CD4-positive, alpha-beta T cell (primary cell): Measurements from ENCODE around the gene NAMPT. TPM values are rescaled to one million over a fixed set of nuclear protein-coding genes. Genes with fewer than 3 reads are reported as not detected.

ENCODE experiments used
- ATAC-seq: fragments of 200-7000 bp; cut with Tn5 transposase; one replicate; pipeline ENCODE4 v1.10.0; 2022; ENCODE audit warnings: mild to moderate bottlenecking; ENCODE audit not compliant: poor library complexity
- CTCF ChIA-PET: fragments of 350-600 bp; sonication (Branson Sonifier 250); formaldehyde crosslinking; loops from one replicate; lab custom pipeline; 2021; ENCODE audit warnings: antibody characterized with exemption, inconsistent platforms; lab: Charles Lee
- POLR2A ChIA-PET: fragments of 350-600 bp; sonication (Branson Sonifier 250); formaldehyde crosslinking; loops from one replicate; lab custom pipeline; 2021; ENCODE audit warnings: antibody characterized with exemption, inconsistent platforms; lab: Charles Lee
- DNase-seq, 14 experiments: peaks; one replicate each; pipeline ENCODE4 v3.0.0-alpha.2; 2013 to 2020; ENCODE audit warnings: mixed read lengths in 2 of 14
- H3K27ac ChIP-seq, 2 donors: one replicate each; pipeline versions ENCODE4 v1.5.1 to v1.7.0; 2013; ENCODE audit warnings: low read length in 2 of 2, low read depth in 1 of 2, mild to moderate bottlenecking in 1 of 2
- H3K27me3 ChIP-seq, 2 experiments: 1 replicate in 1 of 2; 2 replicates in 1 of 2; pipeline versions ENCODE4 v1.6.1 to v1.7.0; 2013; ENCODE audit warnings: low read length in 2 of 2, control low read depth in 1 of 2, mild to moderate bottlenecking in 1 of 2, moderate library complexity in 1 of 2; ENCODE audit not compliant: insufficient read depth in 2 of 2, control insufficient read depth in 1 of 2
- H3K36me3 ChIP-seq: one replicate; pipeline ENCODE4 v1.6.1; 2013; ENCODE audit warnings: low read length, control low read depth; ENCODE audit not compliant: insufficient read depth
- H3K4me1 ChIP-seq: one replicate; pipeline ENCODE4 v1.6.1; 2013; ENCODE audit warnings: low read length, control low read depth; ENCODE audit not compliant: insufficient read depth
- H3K4me3 ChIP-seq: one replicate; pipeline ENCODE4 v1.5.1; 2013; ENCODE audit warnings: mild to moderate bottlenecking, low read length, moderate library complexity
- H3K9me3 ChIP-seq, 2 experiments: 1 replicate in 1 of 2; 2 replicates in 1 of 2; pipeline versions ENCODE4 v1.6.1 to v1.7.0; 2013; ENCODE audit warnings: low read length in 2 of 2, mild to moderate bottlenecking in 2 of 2, control low read depth in 1 of 2, moderate library complexity in 1 of 2; ENCODE audit not compliant: control insufficient read depth in 1 of 2, insufficient read depth in 1 of 2
- H3K27ac Mint-ChIP-seq: one replicate; pipeline ENCODE4 v1.8.0; 2020; ENCODE audit warnings: mixed read lengths
- H3K27me3 Mint-ChIP-seq: one replicate; pipeline ENCODE4 v1.8.0; 2021; ENCODE audit warnings: mixed read lengths
- H3K36me3 Mint-ChIP-seq: one replicate; pipeline ENCODE4 v1.8.0; 2021; ENCODE audit warnings: low read depth, mixed read lengths
- H3K4me1 Mint-ChIP-seq: one replicate; pipeline ENCODE4 v1.8.0; 2021; ENCODE audit warnings: low read depth, mixed read lengths
- H3K4me3 Mint-ChIP-seq: one replicate; pipeline ENCODE4 v1.8.0; 2020; ENCODE audit warnings: mild to moderate bottlenecking, mixed read lengths
- H3K9me3 Mint-ChIP-seq: one replicate; pipeline ENCODE4 v1.8.0; 2020; ENCODE audit warnings: mixed read lengths
- intact Hi-C, 2 experiments: fragments of 100-400 bp; cut with DNase I in 1 of 2; cut with micrococcal nuclease in 1 of 2; formaldehyde crosslinking; loops; one replicate each; pipeline versions ENCODE4 v1.15.1 to v1.9.0; 2023 to 2025; cut with DNase I, micrococcal nuclease
- total RNA-seq, 174 experiments: library from RNA in 2 of 174; stranded (reverse) in 2 of 174; gene quantifications; one replicate each; pipeline ENCODE4 v1.2.3 and lab custom pipeline; 2021 to 2026
- TF ChIP-seq, protein P1 (sequence below): fragments of 200-600 bp; IDR thresholded peaks from one replicate; pipeline ENCODE4 v1.8.0; 2022; ENCODE audit warnings: antibody characterized with exemption, mild to moderate bottlenecking

The NAMPT gene
- total RNA-seq, 2 experiments from 2014 or later: 154 to 159 TPM

DNA sequence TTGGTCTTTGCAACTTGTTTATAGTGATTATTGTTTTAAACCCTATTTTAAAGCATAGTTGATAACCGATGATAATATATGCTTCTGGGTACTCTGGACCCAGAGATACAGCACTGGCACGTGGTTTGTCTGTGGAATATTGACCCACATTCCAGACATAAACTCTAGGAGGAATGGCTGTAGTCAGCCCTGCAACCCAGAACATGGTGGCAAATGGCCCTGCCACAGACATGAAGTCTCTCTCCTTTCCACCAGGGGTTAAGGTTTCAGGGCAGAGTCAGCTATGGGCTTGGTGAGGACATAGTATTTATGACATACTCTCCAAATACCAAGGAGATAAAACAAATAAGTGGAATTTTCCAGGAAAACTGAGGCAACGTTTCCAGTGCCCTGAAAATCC lies 83.6 kb downstream of the NAMPT start:
- peaks cover 0 to 2% of the 10 kb centered on the region in 2 experiments for H3K27me3 ChIP-seq
- H3K27ac ChIP-seq: no peak overlapping the region
- TF ChIP-seq, protein P1, sequence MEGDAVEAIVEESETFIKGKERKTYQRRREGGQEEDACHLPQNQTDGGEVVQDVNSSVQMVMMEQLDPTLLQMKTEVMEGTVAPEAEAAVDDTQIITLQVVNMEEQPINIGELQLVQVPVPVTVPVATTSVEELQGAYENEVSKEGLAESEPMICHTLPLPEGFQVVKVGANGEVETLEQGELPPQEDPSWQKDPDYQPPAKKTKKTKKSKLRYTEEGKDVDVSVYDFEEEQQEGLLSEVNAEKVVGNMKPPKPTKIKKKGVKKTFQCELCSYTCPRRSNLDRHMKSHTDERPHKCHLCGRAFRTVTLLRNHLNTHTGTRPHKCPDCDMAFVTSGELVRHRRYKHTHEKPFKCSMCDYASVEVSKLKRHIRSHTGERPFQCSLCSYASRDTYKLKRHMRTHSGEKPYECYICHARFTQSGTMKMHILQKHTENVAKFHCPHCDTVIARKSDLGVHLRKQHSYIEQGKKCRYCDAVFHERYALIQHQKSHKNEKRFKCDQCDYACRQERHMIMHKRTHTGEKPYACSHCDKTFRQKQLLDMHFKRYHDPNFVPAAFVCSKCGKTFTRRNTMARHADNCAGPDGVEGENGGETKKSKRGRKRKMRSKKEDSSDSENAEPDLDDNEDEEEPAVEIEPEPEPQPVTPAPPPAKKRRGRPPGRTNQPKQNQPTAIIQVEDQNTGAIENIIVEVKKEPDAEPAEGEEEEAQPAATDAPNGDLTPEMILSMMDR: no peak
- CTCF ChIA-PET: no interaction called here
- H3K4me3 ChIP-seq: no peak overlapping the region
- Mint-ChIP-seq H3K4me3 (no peak overlapping the region), H3K4me1 (no peaks in the 10 kb centered on the region), H3K27ac (no peak overlapping the region), H3K9me3 (no peaks in the 10 kb centered on the region), H3K27me3 (peaks cover 20% of the 10 kb centered on the region), H3K36me3 (no peaks in the 10 kb centered on the region)
- no peak for ATAC-seq
- H3K36me3 ChIP-seq: no peaks in the 10 kb centered on the region
- POLR2A ChIA-PET: no interaction called here
- no peak for DNase-seq
- no peaks in the 10 kb centered on the region for H3K4me1 ChIP-seq
- intact Hi-C loops: no loop called here
- no peaks in the 10 kb centered on the region for H3K9me3 ChIP-seq

DNA sequence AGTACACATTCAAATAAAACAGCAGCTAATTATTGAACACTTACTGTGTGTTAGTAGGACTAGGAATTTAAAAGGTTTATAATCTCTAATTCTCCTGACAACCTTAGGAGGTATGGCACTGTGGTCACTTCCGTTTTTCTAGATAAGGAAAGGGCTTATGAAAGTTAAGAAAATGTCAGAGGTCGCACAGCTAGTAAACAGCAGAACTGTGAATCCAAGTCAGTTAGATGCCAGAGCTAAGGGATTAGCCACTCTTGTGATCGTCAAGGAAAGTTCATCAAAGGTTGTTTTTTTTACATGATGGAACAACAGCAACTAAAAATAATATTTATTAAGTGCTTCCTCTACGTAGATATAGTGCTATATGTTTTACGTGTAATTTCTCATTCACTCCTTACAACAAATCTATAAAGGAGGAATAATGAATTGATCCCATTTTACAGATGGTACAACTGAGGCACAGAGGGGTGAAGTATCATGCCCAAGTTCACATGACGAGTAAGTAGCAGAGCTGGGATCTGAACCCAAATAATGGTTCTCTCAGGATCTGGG lies 84.9 kb downstream of the NAMPT start:
- POLR2A ChIA-PET: no interaction called here
- no peak overlapping the region for H3K4me3 ChIP-seq
- no peaks in the 10 kb centered on the region for H3K4me1 Mint-ChIP-seq
- no peaks in the 10 kb centered on the region for H3K36me3 Mint-ChIP-seq
- intact Hi-C loops: no loop called here
- H3K9me3 Mint-ChIP-seq: no peaks in the 10 kb centered on the region
- no peak overlapping the region for H3K27ac Mint-ChIP-seq
- no peaks in the 10 kb centered on the region for H3K4me1 ChIP-seq
- ATAC-seq (no peak), DNase-seq (no peak)
- H3K4me3 Mint-ChIP-seq: no peak overlapping the region
- no peaks in the 10 kb centered on the region for H3K27me3 ChIP-seq
- peaks cover 26% of the 10 kb centered on the region for H3K27me3 Mint-ChIP-seq
- H3K27ac ChIP-seq: no peak overlapping the region
- CTCF ChIA-PET: no interaction called here
- H3K36me3 ChIP-seq: no peaks in the 10 kb centered on the region
- TF ChIP-seq, protein P1: no peak
- no peaks in the 10 kb centered on the region for H3K9me3 ChIP-seq

DNA sequence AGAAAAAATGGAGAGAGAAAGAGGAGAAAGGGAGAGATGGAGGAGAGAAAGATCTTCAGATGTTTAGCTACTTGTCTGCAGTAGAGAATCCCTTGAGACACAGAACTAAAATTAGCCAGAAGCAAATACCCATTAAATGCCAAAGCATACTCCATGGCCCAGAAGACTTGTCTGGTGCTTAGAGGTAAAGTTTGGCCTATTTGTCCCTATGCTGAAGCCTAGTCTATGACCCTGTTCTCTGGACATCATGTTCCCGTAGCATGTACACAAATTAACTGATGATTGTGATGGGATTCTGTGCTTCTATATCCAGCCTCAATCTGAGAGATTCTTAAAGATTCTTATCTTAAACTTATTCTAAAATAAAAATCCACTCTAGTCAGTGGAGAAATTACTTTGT lies 85.8 kb downstream of the NAMPT start:
- Histone ChIP-seq H3K9me3 (no peaks in the 10 kb centered on the region), H3K36me3 (no peaks in the 10 kb centered on the region), H3K4me1 (no peaks in the 10 kb centered on the region), H3K27ac (no peak overlapping the region), H3K27me3 (no peaks in the 10 kb centered on the region), H3K4me3 (no peak overlapping the region)
- H3K4me3 Mint-ChIP-seq: no peak overlapping the region
- POLR2A ChIA-PET: no interaction called here
- CTCF ChIA-PET: no interaction called here
- TF ChIP-seq, protein P1: no peak
- no peak overlapping the region for H3K27ac Mint-ChIP-seq
- ATAC-seq (no peak), DNase-seq (no peak)
- no peaks in the 10 kb centered on the region for H3K36me3 Mint-ChIP-seq
- intact Hi-C loops: no loop called here
- H3K27me3 Mint-ChIP-seq: peaks cover 32% of the 10 kb centered on the region
- H3K9me3 Mint-ChIP-seq: no peaks in the 10 kb centered on the region
- no peaks in the 10 kb centered on the region for H3K4me1 Mint-ChIP-seq

Other genes starting within 250 kb of the NAMPT start
- gene SYPL1, start 172.7 kb downstream of the NAMPT start, total RNA-seq: 10 to 100 TPM; 51.2 to 53.1 TPM